HUES64 (cell line): ENCODE data around the gene ORC4.

Source experiments
- H3K27ac ChIP-seq: 2 replicates; pipeline ENCODE4 v1.7.0; 2013; ENCODE audit warnings: low read depth, low read length, inconsistent platforms
- H3K27me3 ChIP-seq: 2 replicates; pipeline ENCODE4 v1.6.1; 2013; ENCODE audit warnings: mild to moderate bottlenecking, low read length; ENCODE audit not compliant: insufficient read depth
- H3K36me3 ChIP-seq: 2 replicates; pipeline ENCODE4 v1.6.1; 2013; ENCODE audit warnings: mild to moderate bottlenecking, low read length; ENCODE audit not compliant: insufficient read depth
- H3K4me1 ChIP-seq: 2 replicates; pipeline ENCODE4 v1.6.1; 2013; ENCODE audit warnings: mild to moderate bottlenecking, low read length, moderate library complexity; ENCODE audit not compliant: insufficient read depth
- H3K4me3 ChIP-seq: 2 replicates; pipeline ENCODE4 v1.5.1; 2013; ENCODE audit warnings: mild to moderate bottlenecking, low read length, moderate library complexity
- H3K9ac ChIP-seq: 2 replicates; pipeline ENCODE4 v1.6.1; 2013; ENCODE audit warnings: mild to moderate bottlenecking, low read depth, low read length
- H3K9me3 ChIP-seq: 2 replicates; pipeline ENCODE4 v1.6.1; 2013; ENCODE audit warnings: low read depth, low read length; ENCODE audit not compliant: insufficient read depth
- WGBS: fragments of 150-250, 120-280 bp; methylation state at CpG from one replicate; pipeline ENCODE4 v1.1.7; 2013; ENCODE audit warnings: missing lambda C conversion rate; 5-methylcytosine and 5-hydroxymethylcytosine counted together

ORC4 gene

DNA sequence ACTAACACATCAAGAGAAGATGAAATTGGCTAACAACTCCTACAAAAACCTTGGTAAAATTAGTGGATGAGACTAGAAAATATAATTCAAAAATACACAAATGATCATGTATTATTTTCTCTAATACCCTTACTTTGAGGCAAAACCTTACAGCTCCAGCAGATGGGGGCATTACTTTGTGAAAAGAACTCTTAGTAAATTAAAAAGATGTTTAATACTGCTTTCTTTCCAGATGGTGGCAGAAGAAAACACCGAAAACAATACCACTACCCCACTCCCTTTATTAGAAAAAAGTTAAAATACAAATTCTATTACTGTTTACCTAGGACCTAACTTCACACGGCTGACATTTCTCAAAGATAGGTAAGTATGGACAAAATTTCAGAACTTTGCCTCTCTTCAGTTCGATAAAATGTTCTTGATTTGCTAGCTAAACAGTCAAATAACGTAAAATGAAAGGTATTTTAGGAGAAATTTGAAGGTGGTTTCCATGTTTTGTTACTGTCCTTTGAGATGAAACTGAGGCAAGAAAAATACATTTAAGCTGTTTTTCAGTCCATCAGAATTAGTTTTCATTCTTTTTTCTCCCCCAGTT, 30.6 kb downstream of the ORC4 start:
- no peaks in the 10 kb centered on the region for H3K9me3 ChIP-seq
- H3K4me1 ChIP-seq, result peaks cover 19% of the 10 kb centered on the region
- 0 out of 2 replicates have a peak, but pooled peaks cover under 1% of the 10 kb centered on the region for H3K36me3 ChIP-seq
- no peaks in the 10 kb centered on the region for H3K27me3 ChIP-seq
- H3K9ac ChIP-seq, result no peak overlapping the region
- 84% methylated on average over 3 of the region's 4 CpGs for WGBS
- H3K27ac ChIP-seq, result peak overlapping the region; percentile 35; the same call in 1 of the 2 replicates
- no peak overlapping the region for H3K4me3 ChIP-seq

DNA sequence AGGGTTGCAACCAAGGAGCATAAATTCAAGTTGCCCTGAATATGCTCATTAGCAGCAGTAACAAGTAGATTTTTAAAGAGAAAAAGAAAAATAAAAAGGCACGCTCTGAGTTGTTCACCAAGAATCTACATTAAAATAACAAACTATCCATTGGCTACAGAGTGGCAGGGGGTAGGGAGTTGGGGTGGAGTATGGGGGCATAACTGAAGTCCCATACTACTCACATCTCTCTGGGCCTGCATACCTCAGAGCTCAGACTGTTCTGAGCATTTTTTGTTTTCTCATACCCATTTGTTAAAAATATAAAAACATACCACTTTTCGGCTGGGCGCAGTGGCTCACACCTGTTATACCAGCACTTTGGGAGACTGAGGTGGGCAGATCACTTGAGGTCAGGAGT, 31.4 kb downstream of the ORC4 start:
- 89% methylated on average over 2 of the region's 3 CpGs for WGBS

DNA sequence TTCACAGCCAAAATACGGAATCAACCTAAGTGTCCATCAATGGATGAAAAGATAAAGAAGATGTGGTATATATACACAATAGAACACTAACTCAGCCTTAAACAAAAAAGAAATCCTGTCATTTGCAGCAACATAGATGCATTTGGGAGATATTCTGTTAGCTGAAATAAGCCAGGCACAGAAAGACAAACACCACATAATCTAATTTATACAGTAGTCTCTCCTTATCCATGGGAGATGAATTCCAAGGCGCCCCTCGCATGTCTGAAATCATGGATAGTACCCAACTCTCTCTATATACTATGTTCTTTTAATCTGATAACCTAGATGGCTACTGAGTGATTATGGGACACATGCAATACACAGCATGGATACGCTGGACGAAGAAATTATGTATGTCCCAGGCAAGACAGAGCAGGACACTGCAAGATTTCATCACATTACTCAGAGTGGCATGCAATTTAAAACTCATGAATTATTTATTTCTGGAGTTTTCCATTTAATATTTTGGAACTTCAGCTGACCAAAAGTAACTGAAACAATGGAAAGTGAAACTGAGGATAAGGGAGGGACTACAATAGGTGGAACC, 39.5 kb downstream of the ORC4 start:
- no peak overlapping the region for H3K4me3 ChIP-seq
- H3K9me3 ChIP-seq, result no peaks in the 10 kb centered on the region
- H3K9ac ChIP-seq, result no peak overlapping the region
- no peak overlapping the region for H3K27ac ChIP-seq
- H3K27me3 ChIP-seq, result no peaks in the 10 kb centered on the region
- H3K4me1 ChIP-seq, result no peaks in the 10 kb centered on the region
- 100% methylated on average over 4 of the region's 5 CpGs for WGBS
- H3K36me3 ChIP-seq, result no peaks in the 10 kb centered on the region

More for the DNA sequence above, 31.4 kb downstream of the ORC4 start:
- Histone ChIP-seq H3K36me3 (no peaks in the 10 kb centered on the region), H3K27ac (no peak overlapping the region; the same call in 1 of the 2 replicates), H3K27me3 (no peaks in the 10 kb centered on the region), H3K9me3 (no peaks in the 10 kb centered on the region), H3K4me1 (peaks cover 19% of the 10 kb centered on the region), H3K9ac (no peak overlapping the region), H3K4me3 (no peak overlapping the region)

DNA sequence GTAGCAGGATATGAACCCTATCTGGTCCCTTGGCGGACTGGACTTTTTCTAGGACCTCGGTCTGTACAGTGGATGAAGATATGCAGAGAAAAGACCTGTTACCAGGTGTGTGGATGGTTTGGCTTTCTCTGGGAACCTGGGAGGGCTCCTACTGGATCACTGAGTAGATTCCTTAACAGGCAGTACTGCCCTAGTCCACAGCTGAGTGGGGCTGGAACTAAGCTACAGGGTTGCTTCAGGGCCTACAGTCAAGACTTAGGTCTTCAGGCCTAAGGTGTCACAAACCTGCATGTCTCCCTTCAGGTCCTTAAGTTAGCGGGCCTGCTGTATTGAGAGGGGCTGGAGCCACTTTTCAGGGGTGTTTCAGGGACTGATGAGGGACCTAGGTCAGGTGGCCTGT, 42.9 kb downstream of the ORC4 start:
- no peaks in the 10 kb centered on the region for H3K27me3 ChIP-seq
- no peak overlapping the region for H3K9ac ChIP-seq
- peaks cover 4% of the 10 kb centered on the region; the same call in 1 of the 2 replicates for H3K4me1 ChIP-seq
- H3K4me3 ChIP-seq, result no peak overlapping the region
- WGBS, result 95% methylated on average over 3 of the region's 3 CpGs
- peaks cover 9% of the 10 kb centered on the region for H3K36me3 ChIP-seq
- no peaks in the 10 kb centered on the region for H3K9me3 ChIP-seq
- no peak overlapping the region for H3K27ac ChIP-seq

DNA sequence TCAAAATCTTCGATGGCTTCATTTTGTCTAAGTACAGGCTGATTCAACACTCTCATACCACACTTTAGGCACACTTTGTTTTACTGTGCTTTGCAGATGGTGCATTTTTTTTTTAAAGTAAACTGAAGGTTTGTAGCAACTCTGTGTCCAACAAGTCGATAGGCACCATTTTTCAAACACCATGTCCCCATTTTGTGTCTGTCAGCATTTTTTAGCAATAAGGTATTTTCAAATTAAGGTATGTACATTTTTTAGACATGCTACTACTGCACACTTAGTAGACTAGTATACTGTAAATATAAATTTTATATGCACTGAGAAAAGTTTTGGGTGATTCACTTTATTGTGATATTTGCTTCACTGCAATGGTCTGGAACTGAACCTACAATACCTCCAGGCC, 44.4 kb downstream of the ORC4 start:
- WGBS, result 96% methylated on average over 2 of the region's 2 CpGs
- Histone ChIP-seq H3K4me1 (peaks cover 4% of the 10 kb centered on the region; the same call in 1 of the 2 replicates), H3K27ac (no peak overlapping the region)

DNA sequence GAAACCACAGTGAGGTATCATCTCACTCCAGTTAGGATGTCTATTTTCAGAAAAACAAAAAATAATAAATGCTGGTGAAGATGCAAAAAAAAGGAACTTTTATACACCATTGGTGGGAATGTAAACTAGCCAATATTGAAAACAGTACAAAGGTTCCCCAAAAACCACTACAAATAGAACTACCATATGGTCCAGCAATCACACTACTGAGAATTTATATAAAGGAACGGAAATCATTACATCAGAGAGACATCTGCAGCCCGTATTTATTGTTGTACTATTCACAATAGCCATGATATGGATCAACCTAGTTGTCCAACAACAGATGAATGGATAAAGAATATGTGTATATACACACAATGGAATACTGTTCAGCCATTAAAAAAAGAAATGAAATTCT, 52.0 kb downstream of the ORC4 start:
- no peaks in the 10 kb centered on the region for H3K27me3 ChIP-seq
- H3K36me3 ChIP-seq, result peaks cover 47% of the 10 kb centered on the region
- WGBS, result 91% methylated on average over 2 of the region's 2 CpGs
- H3K27ac ChIP-seq, result no peak overlapping the region
- no peak overlapping the region for H3K9ac ChIP-seq
- H3K4me3 ChIP-seq, result no peak overlapping the region
- H3K9me3 ChIP-seq, result peaks cover 4% of the 10 kb centered on the region; the same call in 1 of the 2 replicates
- no peaks in the 10 kb centered on the region for H3K4me1 ChIP-seq

More for the DNA sequence above, 44.4 kb downstream of the ORC4 start:
- Histone ChIP-seq H3K27me3 (no peaks in the 10 kb centered on the region), H3K36me3 (peaks cover 20% of the 10 kb centered on the region), H3K9ac (no peak overlapping the region), H3K4me3 (no peak overlapping the region), H3K9me3 (no peaks in the 10 kb centered on the region)

DNA sequence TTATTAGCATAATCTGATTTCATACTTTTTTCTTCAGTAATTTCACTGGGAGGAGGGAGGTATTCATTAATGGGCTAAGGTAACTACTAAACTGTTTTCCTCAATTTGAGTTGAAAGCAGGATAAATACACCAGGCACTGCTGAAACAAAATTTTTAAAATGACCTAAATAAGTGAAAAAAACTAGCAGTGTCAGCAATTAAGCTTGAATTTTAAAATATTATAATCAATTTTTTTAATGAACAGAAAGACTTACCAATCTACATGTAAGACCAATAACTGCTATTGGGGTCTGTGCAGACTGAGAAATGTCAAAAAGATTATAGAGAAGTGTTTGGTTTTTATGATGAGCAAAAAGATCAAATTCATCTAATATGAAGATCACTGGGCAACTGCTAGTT, 68.4 kb downstream of the ORC4 start:
- Histone ChIP-seq H3K4me1 (no peaks in the 10 kb centered on the region), H3K27me3 (no peaks in the 10 kb centered on the region), H3K27ac (no peak overlapping the region), H3K9me3 (no peaks in the 10 kb centered on the region), H3K9ac (no peak overlapping the region), H3K4me3 (no peak overlapping the region), H3K36me3 (peaks cover 70% of the 10 kb centered on the region)

DNA sequence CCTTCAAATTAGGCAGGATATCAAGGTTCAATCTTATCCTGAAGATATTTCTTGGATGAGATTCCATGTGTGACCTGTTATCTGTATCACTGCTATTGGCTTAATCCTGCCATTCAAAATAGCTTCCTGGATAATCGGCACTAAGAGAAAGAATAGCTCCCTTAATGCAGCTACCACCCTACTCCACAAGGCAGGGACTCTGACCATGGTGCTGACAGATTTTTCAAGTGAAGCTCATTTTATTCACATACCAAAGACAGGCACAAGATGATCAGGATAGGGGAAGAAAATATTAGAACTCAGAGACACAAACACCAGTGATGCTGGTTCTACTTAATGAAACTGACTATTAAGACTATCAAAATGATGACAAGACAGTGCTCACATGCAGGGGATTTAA, 74.9 kb downstream of the ORC4 start:
- Histone ChIP-seq H3K27ac (no peak overlapping the region), H3K4me3 (no peak overlapping the region)
- 100% methylated on average over 1 of the region's 1 CpG for WGBS

DNA sequence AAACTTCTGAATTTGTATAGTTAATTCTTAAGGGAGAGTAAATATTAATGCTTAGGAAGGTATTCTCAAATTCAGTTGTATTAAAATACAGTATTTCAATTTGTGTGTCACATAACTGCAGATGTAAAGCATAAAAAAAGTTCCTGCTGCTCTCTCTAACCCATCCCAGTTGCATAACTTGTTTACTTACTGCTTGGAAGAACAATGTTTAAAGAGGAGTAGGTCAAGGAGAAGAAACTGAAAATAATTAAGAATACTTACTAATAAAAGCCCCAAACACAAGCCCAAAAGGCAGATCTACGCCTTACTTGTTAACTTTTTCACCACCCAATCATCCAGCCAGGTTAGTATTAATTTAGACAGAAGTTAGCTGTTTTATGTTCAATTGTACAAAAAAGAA, 81.2 kb downstream of the ORC4 start:
- Histone ChIP-seq H3K27ac (no peak overlapping the region), H3K4me1 (no peaks in the 10 kb centered on the region), H3K27me3 (no peaks in the 10 kb centered on the region), H3K9ac (no peak overlapping the region), H3K9me3 (no peaks in the 10 kb centered on the region), H3K36me3 (peaks cover 89% of the 10 kb centered on the region), H3K4me3 (no peak overlapping the region)
- WGBS, result no CpG with 5 or more reads among the region's 1 CpG

More for the DNA sequence above, 74.9 kb downstream of the ORC4 start:
- H3K36me3 ChIP-seq, result peaks cover 62% of the 10 kb centered on the region
- no peak overlapping the region for H3K9ac ChIP-seq
- H3K9me3 ChIP-seq, result no peaks in the 10 kb centered on the region
- no peaks in the 10 kb centered on the region for H3K27me3 ChIP-seq
- no peaks in the 10 kb centered on the region for H3K4me1 ChIP-seq

DNA sequence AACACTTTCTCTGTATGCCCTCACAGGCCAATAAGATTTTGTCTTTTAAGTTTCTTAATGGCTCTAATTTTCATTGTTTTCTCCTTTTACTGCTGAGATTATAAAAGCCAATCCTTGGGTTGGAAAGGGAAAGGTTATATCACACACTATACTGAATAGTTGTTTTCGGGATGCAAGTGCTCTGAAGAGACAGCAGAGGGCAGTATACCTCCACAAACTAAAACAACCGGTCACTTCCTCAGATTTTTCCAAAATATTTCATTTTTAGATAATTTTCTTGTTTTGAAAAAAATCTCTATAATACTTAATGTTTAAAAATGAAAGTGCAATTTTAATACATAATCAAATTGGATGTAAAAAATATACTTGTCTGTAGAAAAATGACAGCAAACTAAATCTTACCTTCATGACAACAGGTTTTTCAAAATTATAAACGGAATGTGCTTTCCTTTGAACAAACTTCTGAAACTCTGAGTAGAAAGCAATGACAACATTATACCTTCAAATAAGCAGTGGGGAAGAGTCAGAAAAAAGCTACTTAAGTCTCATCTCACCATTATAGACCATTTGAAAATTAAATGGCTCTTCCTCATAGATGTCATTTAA, 82.7 kb downstream of the ORC4 start:
- no peak overlapping the region for H3K9ac ChIP-seq
- WGBS, result 60% methylated on average over 2 of the region's 3 CpGs
- no peaks in the 10 kb centered on the region for H3K9me3 ChIP-seq
- H3K4me1 ChIP-seq, result no peaks in the 10 kb centered on the region
- H3K27ac ChIP-seq, result no peak overlapping the region
- peaks cover 87% of the 10 kb centered on the region for H3K36me3 ChIP-seq
- no peak overlapping the region for H3K4me3 ChIP-seq
- H3K27me3 ChIP-seq, result no peaks in the 10 kb centered on the region

DNA sequence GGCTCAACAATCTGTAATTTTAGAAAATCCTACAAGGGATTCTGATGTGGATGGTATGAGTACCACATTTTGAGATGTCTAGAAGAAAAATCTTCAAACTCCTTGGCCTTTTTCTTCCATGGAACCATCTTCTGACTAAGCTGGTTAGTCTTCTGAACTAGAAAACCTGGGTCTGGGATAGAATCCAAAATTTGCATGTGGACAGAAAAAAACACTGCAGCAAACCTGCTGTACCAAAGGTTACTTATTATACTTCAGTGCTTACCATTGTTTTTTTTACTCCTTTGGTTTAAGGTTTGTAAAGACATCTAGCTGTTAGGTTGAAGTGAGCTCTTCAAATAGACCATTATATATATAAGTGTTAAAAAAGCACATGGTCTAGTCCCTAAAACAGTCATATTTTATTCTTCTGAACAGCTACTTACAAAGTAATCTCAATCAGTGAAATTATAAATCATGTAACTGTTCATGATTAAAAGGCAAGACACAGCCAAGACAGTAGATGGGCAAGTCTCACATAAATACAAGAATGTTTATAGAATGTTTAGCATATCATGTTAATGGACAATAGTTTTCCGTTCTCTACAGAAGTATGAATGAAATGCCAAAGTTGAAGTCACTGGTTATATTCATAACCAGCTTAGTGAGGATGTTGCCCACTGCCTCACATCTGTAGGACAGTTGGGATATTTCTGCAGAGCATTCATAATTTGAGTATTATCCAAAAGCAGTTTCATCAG, 85.5 kb downstream of the ORC4 start:
- H3K9me3 ChIP-seq, result no peaks in the 10 kb centered on the region
- 95% methylated on average over 1 of the region's 1 CpG for WGBS
- no peaks in the 10 kb centered on the region for H3K27me3 ChIP-seq
- no peak overlapping the region for H3K4me3 ChIP-seq
- no peaks in the 10 kb centered on the region for H3K4me1 ChIP-seq
- no peak overlapping the region for H3K27ac ChIP-seq
- no peak overlapping the region for H3K9ac ChIP-seq
- peaks cover 61% of the 10 kb centered on the region for H3K36me3 ChIP-seq
